NCI-H69 (cell line): ENCODE measurements around the gene S100A7A.
A peak's percentile ranks its signal among the peaks of the same experiment; 100 is the strongest.
"Not testable (repeated sequence)": the region's sequence is repeated elsewhere in the genome, so short reads cannot be mapped to it uniquely, and the experiment has no call there.

ENCODE experiments used
- DNase-seq: peaks from one replicate; lab custom pipeline; 2025; lab: John Stamatoyannopoulos, UW

S100A7A gene

GRCh38 chr1:153462741-153463140 is 46.4 kb downstream of the S100A7A start:
- not testable (repeated sequence) for DNase-seq

GRCh38 chr1:153465811-153466636 is 49.7 kb downstream of the S100A7A start:
- DNase-seq: peak; percentile 39

GRCh38 chr1:153466908-153467307 is 50.6 kb downstream of the S100A7A start:
- no peak for DNase-seq

- no peak for DNase-seq
These were observed 54.4 kb downstream of the S100A7A start for GRCh38 chr1:153470707-153471106.
